HG03196 (cell line): ENCODE measurements around the gene GHR.
"Not testable (repeated sequence)": the region's sequence is repeated elsewhere in the genome, so short reads cannot be mapped to it uniquely, and the experiment has no call there.

Experiments used
- ATAC-seq: cut with Tn5 transposase; IDR thresholded peaks from one replicate; pipeline ENCODE4 v1.9.1; 2021; ENCODE audit not compliant: unreplicated experiment

Gene GHR

GRCh38 chr5:42685078-42685477 lies 261.8 kb downstream of the GHR start:
- ATAC-seq, result not testable (repeated sequence)

- ATAC-seq, result no peak
These were observed 266.2 kb downstream of the GHR start for GRCh38 chr5:42689391-42689790.

- ATAC-seq, result no peak
These were observed 268.2 kb downstream of the GHR start for GRCh38 chr5:42691413-42691937.

GRCh38 chr5:42701351-42702059 lies 278.3 kb downstream of the GHR start:
- ATAC-seq, result no peak

- ATAC-seq, result no peak
These were observed 280.0 kb downstream of the GHR start for GRCh38 chr5:42703238-42703637.

GRCh38 chr5:42715785-42716184 lies 292.5 kb downstream of the GHR start:
- no peak for ATAC-seq

- ATAC-seq, result peak; percentile 90
These were observed 295.4 kb downstream of the GHR start for GRCh38 chr5:42718591-42718990.

- peak; percentile 6 for ATAC-seq
These were observed 295.8 kb downstream of the GHR start for GRCh38 chr5:42719034-42719433.

- ATAC-seq, result no peak
These were observed 297.0 kb downstream of the GHR start for GRCh38 chr5:42720251-42720650.

GRCh38 chr5:42721484-42721883 lies 298.2 kb downstream of the GHR start:
- no peak for ATAC-seq

- not testable (repeated sequence) for ATAC-seq
These were observed 311.4 kb downstream of the GHR start for GRCh38 chr5:42734531-42735058.

- ATAC-seq, result no peak
These were observed 317.7 kb downstream of the GHR start for GRCh38 chr5:42740920-42741319.

GRCh38 chr5:42745426-42745825 lies 322.2 kb downstream of the GHR start:
- no peak for ATAC-seq

- no peak for ATAC-seq
These were observed 322.6 kb downstream of the GHR start for GRCh38 chr5:42745856-42746255.

GRCh38 chr5:42749020-42749419 lies 325.8 kb downstream of the GHR start:
- ATAC-seq, result no peak

GRCh38 chr5:42750507-42750906 lies 327.3 kb downstream of the GHR start:
- ATAC-seq, result no peak

GRCh38 chr5:42751044-42751443 lies 327.8 kb downstream of the GHR start:
- no peak for ATAC-seq

GRCh38 chr5:42753099-42753498 lies 329.9 kb downstream of the GHR start:
- no peak for ATAC-seq

- peak; percentile 63 for ATAC-seq
These were observed 333.7 kb downstream of the GHR start, which contains the start of gene CCDC152 for GRCh38 chr5:42756606-42757601. Gene CCDC152, plus strand, starts transcription at chr5:42756818. Its CDS starts 2,304 bp downstream, at chr5:42759122.

- no peak for ATAC-seq
These were observed 336.2 kb downstream of the GHR start for GRCh38 chr5:42759456-42759855.

GRCh38 chr5:42760426-42760825 lies 337.2 kb downstream of the GHR start:
- no peak for ATAC-seq
